Measurements from ENCODE around the gene MEIKIN.
"Not testable (repeated sequence)": the region's sequence is repeated elsewhere in the genome, so short reads cannot be mapped to it uniquely, and the experiment has no call there.

MEIKIN gene

DNA sequence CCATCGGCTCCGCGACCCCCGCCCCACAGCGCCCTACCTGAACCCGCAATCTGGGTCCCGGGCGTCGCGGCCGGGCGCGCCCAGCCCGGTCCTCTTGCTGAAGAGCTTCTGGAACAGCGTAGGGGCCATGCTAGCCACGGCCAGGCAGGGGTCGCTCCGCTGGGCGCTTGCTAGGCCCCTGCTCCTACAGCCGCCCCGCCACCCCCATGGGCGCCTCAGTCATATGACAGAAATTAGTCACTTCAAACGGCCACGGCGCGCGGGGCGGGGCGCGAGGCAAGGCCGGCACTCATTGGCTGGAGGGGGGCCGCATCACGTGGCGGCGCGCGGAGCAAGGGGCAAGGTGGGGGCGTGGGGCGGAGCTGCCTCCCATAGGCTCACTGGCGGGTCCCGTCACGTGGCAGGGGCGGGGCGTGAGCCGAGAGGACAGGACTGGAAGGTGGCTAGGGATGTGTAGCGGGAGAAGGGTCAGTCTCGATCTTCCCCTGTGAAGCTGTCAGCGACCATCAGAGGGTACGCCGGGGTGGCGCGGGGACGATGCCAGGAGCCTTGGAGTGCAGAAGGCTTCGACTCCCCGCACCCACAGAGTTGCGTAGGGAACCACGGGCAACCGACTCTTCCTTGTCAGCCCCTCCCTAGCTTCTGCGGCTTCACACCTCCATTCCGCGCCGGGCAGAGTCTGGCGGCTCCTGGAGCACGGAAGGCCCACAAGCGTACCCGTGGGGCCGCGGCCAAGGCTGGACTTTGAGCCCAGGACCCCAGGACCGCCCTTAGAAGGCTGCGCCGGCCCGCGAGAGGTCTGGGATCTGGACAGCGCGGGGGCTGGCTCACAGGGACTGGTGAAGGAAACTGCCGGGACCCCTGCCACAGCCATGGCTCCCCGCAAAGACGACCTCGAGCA, 148.4 kb downstream of the MEIKIN start, which contains the start of gene FNIP1:
TSS of gene FNIP1 (minus strand) at position 225 of the 901 bp plus-strand sequence. CDS start at position 129, 96 bp downstream.
- peak; percentile 89 for DNase-seq

DNA sequence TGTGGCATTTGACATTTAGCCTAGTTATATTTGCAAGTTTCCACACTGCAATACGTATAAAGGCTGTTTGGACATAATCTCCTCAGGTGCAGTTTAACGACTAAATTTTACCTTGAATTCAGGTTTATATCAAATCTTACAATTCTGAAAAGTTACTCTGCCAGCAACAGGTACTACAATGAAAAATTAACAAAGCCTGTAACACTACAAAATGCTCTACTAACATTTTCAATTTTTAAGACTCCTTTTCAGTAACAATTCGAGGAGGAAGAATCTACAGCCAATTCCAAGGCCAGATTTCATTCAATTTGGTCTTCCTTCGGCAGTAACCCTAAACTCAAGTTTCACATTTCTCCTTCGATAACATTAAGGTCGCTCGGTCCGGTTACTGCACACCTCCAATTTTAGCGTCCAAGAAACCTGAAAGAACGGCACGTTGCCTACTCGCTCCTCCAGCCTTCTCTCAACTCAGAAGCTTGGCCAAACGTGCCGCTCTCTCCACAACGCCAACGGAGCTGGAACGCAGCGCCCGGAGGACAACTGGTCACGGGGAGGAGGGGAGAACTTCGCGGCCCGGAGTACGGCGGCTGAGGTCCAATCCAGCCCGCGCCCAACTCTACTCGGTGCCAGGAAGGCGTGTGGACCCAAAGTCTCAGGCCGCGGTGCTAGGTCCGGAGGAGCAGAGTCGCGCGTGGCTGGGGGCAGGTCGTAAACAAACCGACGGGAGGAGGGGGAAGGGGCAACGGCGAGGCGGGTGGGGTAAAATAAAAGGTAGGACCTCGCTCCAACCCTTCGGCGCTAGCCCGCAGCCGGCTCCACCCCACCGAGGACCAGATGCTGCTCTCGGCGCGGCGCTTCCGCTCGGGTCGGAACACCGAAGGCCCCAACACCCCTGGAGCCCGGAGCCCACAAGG, 149.3 kb downstream of the MEIKIN start:
- no peak for DNase-seq

DNA sequence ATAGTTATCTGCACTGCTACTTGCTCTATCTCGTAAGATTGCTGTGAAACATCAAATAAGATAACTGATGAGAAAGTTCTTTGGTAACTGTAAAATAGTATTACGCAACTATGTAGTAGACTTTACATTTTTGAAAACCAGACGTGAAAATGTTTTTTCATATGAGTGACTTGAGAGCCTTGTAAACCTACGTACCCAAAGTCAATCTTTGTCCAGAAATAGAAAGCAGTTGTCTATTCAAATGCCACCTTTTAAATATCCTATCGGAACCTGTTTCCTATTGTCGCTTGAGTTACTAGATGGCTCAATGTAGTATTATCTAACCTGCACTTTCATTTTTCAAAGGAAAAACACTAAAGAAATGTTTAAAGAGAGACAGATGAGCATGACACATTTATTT, 150.2 kb downstream of the MEIKIN start:
- DNase-seq, result no peak

DNA sequence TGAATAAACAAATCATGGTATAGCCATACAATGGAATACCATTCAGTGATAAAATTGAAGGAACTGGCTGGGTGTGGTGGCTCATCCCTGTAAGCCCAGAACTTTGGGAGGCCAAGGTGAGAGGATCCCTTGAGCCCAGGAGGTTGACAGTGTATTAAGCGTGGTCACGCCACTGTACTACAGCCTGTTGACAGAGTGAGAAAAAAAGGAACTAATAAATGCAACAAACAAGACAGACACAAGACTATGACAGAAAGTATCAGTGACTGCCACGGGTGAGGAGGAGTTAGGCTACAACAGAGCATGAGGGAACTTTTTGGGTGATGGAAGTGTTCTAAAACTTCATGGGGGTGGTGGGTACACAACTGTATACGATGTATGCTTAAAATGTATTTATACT, 150.9 kb downstream of the MEIKIN start:
- DNase-seq, result no peak

DNA sequence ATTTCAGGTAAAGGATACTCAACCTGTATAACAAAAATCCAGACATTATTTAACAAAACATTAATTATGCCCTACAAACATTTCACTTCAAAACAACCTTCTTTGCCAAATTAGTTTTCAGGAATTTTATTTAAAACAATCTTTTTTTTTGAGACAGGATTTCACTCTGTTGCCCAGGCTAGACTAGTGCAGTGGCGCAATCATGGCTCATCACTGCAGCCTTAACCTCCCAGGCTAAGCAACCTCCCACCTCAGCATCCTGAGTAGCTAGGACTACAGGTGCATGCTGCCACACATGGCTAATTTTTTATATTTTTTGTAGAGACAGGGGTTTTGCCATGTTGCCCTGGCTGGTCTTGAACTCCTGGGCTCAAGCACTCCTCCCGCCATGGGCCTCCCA, 152.6 kb downstream of the MEIKIN start:
- no peak for DNase-seq

DNA sequence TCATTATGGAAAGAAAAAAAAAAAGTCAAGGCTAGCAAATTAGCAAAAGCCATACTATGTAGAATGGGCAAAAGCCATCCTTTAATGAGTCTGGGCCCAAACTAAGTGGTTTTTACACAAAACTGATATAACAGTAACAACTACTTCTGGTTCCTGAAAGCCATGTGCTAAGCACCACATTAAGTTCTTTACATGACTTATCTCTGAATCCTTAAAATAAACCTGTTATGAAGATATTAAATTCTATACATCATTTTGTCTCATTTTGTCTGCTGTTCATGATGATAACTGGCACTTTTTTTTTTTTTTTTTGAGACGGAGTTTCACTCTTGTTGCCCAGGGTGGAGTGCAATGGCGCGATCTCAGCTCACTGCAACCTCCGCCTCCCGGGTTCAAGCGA, 153.6 kb downstream of the MEIKIN start:
- no peak for DNase-seq

DNA sequence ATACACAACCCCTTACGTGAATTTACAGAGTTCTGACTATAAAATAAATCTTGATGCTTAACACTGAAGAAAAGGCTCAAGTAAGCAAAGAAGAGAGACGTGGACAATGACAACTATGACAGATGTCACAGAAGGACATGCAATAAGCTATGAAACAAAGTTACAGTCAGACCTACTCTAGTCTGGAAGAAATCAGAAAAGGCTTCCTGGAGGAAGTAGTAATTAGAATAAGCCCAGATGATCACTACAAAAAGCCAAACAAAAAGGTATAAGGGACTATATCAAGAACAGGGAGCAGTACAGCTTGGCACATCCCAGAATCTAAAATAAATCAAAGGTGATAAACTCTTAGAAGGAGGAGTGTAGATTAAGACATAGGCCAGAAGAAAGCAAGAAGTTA, 154.9 kb downstream of the MEIKIN start:
- no peak for DNase-seq

DNA sequence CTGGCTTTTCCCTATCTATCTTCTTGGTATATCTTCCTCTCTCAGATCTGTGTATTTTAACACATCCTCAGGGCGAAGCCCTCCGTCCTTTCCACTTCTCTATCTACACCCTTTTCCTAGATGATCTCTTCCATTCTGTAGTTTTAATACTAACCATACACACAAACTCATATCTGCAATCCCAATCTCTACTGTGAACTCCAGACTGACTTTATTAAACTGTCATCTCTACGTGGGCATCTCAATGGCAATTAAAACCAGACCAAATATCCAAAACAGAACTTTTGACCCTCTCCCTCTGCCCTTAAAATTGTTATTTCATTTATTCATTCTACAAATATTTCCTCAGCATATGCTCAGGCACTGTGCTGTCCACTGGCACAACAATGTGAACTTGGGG, 155.7 kb downstream of the MEIKIN start:
- DNase-seq, result no peak

DNA sequence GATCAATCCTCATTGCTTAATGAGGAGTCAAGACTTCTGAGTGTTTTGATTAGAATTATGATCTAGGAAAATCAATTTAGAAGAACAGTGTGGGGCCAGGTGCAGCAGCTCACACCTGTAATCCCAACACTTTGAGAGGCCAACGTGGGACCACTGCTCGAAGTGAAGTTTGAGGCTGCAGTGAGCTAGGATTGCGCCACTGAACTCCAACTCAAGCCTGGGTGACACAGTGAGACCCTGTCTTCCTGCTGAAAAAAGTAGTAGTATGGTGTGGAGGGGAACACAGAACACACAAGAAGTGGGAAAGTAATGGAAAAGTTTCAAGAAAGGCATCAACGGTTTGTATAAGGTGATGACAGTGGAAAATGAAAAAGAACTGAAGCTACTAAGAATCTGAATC, 157.7 kb downstream of the MEIKIN start:
- DNase-seq, result no peak

DNA sequence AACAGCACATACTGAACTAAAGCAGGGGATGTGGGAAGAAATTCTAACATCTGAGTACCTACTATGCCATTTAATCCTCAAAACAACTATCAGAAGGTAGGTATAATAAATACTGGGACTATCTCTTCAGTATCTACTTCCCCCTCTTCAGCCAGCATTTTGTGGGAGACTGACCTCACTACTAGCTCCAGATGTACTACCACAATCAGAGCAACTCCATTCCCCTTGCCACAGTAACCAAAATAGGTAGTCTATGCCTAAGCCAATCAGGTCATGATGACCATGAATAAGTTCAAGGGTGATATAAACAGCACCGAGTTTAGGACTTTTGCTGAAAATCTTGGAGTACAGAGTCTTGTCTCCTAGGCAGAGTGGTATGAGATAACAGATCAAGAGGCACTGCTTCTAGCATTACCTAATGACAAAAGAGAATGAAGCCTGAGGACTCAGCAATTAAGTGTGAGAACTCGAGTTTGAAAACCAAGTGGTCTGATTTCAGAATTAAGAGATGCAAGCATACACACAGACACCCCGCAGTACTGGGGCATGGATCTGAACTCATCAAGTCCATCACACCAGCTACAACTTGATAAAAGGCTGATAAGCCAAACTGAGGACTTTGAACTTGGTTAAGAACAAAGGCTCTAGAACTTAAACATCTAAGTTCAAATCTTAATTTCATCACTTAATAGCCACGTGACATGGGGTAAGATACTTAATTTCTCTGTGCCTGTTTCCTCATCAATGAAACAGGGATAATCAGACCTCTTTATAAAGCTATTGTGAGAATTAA, 158.4 kb downstream of the MEIKIN start:
- DNase-seq, result no peak

DNA sequence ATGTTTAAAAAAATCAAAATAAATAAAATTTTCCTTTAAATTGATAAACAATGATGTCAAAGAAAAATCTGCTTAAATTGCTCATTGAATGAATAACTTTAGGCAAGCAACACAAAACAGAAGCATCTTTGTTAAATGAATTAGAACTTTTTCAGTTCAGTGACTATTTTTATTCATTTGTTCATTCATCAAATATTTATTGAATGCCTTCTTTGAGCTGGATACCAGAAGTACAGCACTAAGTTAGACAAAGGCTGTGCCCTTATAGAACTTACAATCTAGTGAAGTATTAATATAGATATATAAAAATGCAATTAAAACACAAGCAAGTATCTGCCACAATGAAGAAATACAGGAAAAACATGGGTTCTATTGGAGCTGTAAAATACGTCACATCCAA, 159.4 kb downstream of the MEIKIN start:
- DNase-seq, result no peak

DNA sequence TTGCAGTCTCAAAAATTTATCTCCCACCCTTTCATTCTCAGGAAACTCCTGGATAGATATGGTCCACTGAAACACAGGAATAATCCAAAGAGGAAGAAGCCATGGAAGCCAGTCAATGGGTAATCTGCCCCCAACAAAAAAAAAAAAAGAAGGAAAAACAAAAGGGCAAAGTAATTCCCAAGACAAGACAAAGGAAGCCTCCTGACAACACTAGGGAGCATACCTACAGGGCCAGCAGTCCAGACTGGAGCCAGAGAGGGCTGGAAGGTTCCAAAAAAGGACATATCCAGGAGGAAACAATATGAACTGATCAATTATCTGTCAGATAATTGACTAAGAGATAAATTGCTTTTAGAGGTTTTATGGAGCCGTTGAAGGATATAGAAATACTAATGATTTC, 161.6 kb downstream of the MEIKIN start:
- DNase-seq, result no peak

DNA sequence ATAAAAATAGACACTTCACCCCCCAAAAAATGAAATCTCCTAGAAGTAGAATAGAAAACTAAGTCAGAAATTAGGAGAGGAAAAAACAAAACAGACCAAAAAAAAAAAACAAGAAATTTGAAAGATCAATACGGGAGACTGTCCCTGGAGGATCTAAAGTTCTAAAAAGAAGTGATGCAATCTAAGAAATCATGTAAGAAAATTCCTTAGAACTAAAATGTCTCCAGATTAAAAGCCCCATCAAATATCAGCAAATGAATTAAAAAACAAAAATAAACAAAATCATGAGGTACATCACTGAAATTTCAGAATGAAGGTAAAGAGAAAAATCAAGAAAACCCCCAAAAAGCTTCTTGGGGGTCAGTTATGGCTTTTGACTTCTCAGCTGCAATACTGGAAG, 162.1 kb downstream of the MEIKIN start:
- DNase-seq, result no peak

DNA sequence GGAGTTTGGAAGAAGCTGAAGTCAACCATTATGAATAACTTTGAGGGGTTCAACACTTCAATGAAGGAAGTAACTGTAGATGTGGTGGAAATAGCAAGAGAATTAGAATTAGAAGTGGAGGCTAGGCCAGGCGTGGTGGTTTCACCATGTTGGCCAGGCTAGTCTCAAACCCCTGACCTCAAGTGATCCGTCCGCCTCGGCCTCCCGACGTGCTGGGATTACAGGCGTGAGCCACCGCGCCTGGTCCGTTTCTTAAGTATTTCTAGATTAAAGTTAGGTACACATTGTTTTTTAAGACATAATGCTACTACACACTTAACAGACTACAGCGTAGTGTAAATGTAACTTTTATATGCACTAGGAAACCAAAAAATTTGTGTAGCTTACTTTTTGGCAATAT, 162.7 kb downstream of the MEIKIN start:
- DNase-seq, result no peak

DNA sequence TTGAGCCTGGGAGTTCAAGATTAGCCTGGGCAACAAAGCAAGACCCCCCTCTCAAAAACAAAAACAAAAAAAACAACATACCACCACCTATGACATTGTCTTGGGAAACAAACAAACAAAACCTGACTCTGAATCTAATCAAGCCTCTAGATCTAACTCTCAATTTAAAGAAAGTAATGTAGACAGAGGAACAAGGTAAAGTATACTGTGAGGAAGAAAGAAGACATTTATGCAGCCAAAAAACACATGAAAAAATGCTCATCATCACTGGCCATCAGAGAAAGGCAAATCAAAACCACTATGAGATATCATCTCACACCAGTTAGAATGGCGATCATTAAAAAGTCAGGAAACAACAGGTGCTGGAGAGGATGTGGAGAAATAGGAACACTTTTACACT, 167.3 kb downstream of the MEIKIN start:
- not testable (repeated sequence) for DNase-seq

DNA sequence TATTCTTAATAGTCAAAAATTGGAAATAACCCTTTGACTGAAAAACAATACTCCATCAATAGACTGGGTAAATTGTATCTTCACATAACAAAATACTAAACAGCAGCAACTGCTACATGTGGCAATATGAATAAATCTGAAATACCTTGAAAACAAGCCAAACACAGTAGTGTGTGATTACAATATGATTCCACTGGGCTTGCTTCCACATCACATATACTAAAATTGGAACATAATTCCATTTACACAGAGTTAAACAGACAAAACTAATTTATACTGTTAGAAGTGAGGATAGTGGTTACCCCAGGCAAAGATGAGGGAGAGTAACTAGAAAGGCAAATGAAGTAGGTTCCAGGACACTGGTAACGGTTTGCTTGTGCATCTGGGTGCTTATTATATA, 169.0 kb downstream of the MEIKIN start:
- no peak for DNase-seq

DNA sequence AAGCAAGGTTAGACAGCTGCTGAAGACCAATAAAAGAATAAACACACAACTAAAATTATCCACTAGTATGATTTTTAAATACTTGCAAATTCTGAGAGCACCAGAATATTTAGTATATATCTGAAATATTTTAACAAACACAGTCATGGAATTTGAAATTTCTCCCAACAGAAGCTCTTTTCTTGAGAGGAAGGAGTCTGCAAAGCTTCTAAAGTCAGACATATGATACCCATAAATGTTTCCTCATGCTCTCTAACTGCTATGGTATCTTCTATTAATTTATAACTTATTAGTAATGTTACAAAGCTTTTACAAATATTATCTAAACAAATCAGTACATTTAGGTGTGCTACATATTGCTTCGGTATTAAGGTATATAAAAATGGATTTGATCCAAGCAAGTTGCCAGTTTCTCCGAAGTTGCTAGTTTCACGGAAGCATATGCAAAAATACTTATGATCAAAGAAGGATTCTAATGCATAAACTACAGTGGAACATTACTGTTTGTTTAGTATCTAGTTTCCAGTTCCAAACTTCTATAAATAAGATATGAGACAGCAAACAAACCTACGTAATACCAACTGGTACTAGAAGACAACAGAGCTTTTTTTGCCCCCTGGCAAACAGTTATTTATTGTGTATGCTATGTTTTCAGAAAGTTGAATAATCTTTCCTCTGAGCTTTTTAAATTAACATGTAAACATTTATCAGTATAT, 170.7 kb downstream of the MEIKIN start:
- DNase-seq, result no peak

DNA sequence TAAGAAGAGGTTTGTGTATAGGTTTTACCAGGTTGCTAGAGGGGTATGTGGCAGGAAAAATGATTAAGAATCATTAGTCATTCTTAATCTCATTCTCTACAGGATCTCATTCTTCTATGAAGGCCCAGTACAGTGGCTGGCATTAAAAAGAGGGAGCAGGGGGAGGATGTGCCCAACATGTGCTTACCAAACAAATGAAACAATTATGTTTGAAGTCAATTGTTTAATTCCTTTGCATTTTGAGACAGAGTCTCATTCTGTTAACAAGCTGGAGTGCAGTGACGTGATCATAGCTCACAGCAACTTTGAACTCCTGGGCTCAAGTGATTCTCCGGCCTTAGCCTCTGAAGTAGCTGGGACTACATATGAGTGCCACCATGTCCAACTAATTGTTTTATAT, 171.7 kb downstream of the MEIKIN start:
- DNase-seq, result no peak

DNA sequence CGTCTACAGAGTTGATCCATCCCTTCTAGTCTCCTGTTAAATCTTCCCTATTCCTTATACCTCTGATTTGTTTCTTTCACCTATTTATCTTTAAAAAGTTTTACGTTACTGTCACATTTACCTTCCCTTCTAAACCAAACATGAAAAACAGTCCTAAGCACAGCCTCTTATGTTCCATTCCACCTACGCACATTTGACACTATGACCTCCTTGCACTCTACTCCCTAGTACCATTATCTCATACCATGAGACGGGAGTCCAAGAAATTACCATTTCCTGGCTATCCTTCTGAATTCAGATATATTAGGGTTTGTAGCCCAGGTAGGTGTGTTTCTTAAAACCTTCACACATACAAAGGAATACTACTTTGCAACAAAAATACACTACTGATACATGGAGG, 173.8 kb downstream of the MEIKIN start:
- DNase-seq, result no peak

DNA sequence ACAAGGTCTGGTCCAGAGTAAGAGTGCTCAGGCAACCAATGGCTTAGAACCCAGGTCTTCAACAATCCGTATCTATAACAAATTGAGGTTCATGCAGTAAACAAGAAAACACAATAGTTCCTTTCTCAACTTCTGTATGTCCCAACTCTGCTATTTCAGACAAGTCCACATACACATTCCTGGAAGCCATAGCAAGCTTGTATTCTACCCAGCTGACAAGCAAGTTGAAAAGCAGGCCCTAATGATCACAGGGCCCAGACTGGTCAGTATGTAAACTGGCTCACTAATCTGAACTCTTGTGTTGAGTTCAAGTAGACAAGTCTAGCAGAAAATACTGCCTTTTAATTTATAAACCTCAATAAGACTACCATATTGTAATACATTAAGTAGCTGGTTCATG, 175.5 kb downstream of the MEIKIN start:
- no peak for DNase-seq

DNA sequence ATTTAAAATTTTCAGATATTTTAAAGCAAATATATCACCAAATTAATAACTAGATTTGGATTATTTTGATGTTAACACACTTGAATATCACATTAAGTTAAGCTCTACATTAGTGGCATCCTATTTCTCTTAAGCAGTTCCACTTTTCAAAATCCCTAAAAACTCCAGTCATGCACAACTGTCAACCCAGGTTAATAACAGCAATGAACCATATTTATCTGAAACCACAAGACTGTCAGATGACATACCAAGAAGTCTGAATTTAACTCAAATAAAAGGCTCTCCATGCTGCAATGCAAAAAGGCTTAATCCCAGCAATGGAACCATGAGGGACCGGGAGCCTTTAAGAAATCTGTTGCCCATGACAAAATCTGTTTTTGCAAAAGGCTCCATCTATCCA, 176.1 kb downstream of the MEIKIN start:
- no peak for DNase-seq

DNA sequence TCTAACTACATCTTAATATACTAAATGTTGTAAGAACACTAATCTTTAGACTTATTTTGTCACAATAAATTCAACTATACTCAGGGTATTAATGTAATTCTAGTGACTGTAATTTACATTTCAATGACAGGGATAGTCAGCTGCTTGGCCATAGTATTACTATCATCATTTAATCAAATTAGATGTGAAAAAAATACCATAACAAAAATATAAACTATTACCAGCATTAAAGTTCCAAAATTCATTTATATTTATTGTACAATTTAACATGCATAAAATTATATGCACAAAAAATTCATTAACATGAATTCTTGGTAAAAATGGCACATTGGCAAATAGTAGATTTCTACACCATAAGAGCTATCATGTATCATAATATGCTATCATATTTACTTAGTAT, 177.6 kb downstream of the MEIKIN start:
- no peak for DNase-seq

Measured in NCI-H446 treated with DMSO at 0.1 percent for 48 hours (cell line).